NCI-H2171 treated with DMSO at 0.1 percent for 48 hours (cell line): ENCODE data around the gene P2RX7.
A peak's percentile ranks its signal among the peaks of the same experiment; 100 is the strongest.
"Not testable (repeated sequence)": the region's sequence is repeated elsewhere in the genome, so short reads cannot be mapped to it uniquely, and the experiment has no call there.

Experiments
- DNase-seq: peaks from one replicate; lab custom pipeline; 2025; lab: John Stamatoyannopoulos, UW

The P2RX7 gene

DNA sequence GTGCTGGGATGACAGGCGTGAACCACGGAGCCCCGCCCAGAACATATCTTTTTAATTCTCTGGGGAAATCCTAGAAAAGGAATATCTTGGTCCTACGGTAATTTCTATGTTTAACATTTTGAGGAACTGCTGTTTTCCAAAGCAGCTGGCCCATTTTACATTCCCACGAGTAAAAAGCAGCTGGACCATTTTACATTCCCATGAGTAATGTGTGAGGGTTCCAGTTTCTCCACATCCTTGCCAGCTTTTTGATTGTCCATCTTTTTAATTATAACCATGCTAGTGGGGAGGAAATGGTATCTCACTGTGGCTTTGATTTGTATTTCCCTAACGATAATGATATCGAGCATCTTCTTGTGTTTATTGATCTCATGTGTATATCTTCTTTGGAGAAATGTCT, 72.8 kb downstream of the P2RX7 start:
- no peak for DNase-seq

DNA sequence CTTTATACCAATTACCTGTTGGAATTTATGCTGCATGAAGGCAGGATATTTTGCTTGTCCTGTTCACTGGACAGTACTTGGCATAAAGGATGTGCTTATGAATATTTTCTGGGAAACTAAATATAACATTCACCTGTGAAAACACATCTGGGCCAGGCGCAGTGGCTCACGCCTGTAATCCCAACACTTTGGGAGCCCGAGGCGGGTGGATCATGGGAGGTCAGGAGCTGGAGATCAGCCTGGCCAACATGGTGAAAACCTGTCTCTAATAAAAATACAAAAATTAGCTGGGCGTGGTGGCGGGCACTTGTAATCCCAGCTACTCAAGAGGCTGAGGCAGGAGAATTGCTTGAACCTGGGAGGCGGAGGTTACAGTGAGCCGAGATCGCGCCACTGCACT, 75.9 kb downstream of the P2RX7 start:
- not testable (repeated sequence) for DNase-seq

DNA sequence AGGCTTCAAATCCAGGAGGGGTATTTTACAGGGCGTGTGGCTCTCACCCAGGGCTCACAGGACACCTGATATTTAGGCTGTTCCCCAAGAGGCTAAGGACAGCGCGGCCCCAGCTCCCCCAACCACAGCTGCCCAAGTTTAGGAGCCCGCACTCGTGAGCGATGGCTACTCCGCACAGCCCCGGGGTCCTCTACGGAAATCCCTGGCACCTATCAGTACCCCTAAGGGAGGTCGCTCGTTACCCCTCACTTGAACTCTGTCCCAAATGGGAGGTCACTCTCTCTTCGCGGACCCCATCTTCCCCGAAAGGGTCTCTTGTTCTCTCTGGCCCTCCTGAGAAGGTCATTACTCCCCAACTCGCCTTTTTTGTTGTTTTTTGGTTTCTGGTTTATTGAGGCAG, 76.5 kb downstream of the P2RX7 start:
- no peak for DNase-seq

DNA sequence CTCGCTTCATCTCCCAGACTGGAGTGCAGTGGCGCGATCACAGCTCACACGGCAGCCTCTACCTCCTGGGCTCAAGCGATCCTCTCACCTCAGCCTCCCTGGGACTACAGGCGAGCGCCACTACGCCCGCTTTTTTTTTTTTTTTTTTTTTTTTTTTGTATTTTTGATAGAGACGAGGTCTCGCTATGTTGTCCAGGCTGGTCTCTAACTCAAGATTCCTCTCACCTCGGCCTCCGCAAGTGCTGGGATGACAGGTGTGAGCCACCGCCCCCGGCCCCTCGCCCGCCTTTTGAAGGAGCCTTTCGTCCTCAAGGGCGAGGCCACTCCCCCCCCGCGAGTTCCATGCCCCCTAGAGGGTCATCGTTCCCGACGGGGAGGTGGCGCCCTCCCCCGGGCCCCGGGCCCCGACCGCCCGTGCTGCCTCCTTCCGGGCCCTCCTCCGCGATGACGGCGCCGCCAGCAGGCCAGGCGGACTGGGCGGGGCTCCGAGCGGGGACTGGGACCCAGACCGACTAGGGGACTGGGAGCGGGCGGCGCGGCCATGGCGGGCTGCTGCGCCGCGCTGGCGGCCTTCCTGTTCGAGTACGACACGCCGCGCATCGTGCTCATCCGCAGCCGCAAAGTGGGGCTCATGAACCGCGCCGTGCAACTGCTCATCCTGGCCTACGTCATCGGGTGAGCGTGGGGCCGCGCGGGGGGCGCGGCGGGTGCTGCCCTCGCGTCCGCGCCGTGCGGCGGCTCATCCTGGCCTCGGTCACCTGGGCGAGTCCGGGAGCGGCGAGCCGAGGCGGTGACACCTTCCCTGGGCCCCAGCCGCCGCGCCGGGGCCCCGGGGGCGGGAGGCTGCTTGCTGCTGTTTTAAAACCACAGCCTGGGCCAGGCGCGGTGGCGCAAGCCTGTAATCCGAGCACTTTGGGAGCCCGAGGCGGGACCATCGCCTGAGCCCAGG, 77.2 kb downstream of the P2RX7 start, which contains the start of gene P2RX4:
P2RX4 (plus strand) TSS at position 506 of the 949 bp plus-strand sequence; CDS start at position 542, 36 bp downstream.
- peak; percentile 82 for DNase-seq

DNA sequence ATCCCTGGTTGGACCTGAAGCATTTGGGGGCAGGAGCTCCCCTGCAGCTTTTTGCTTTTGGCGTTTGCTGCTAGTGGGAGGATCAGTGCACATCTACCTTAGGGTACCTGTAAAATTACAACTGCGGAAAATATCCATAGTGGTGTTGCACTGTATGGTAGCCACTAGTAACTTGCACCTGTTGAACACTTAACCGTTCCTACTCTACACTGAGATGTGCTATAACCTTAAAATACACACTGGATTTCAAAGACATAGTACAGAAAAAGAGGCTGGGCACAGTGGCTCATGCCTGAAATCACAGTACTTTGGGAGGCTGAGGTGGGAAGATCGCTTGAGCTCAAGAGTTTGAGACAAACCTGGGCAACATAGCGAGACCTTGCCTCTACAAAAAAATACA, 80.2 kb downstream of the P2RX7 start:
- no peak for DNase-seq

DNA sequence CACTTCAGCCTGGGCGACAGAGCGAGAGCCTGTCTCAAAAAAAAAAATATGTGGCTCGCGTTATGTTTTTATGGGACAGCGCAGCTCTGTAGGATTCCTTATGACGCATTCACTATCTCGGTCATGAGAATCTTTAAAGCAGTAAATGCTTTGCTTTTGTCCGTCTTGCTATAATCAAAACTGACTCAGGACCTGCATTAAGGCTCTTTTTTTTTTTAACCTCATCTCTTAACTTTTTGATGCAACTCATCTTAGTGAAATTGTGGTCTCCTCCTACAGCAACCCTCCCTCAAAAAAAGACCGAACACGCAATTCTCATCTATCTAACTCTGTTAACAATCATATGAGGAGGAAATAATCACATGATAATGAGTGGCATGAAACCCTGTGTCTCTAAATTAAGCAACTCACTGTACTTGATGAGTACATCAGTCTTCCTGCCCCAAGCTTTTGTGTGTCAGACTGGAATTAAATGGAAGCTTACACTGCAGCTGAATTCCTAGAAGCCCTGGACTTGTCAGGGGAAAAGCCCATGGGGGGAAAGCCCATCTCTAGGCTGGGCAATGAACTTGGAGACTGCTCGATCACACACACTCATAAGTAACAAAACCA, 81.6 kb downstream of the P2RX7 start:
- DNase-seq, result no peak

DNA sequence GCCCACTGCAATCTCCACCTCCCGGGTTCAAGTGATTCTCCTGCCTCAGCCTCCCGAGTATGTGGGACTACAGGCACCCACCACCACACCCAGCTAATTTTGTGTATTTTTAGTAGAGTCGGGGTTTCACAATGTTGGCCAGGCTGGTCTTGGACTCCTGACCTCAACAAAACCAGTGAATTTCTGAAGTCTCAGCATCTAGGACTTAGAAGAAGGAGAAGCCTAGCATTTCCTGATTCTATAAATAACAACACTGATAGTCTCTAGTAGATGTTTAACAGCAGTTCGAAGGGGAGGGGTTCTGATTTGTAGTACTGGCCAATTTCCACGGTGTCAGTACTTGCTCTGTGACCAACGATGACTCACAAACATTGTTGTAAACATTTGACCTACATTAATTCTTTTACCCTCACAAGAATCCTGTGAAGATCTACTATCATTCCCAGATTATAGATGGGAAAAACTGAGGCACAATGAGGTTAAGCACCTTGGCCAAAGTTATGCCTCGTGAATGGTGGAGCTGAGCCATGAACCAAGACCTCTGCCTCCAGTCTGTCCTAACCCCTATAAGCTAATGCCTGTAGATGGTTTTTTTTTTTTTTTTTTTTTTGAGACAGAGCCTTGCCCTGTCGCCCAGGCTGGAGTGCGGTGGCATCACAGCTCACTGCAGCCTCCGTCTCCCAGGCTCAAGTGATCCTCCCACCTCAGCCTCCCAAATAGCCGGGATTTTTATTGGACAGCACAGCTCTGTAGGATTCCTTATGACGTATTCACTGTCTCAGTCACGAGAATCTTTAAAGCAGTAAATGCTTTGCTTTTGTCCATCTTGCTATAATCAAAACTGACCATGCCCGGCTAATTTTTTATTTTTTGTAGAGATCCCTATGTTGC, 82.4 kb downstream of the P2RX7 start:
- DNase-seq, result no peak

DNA sequence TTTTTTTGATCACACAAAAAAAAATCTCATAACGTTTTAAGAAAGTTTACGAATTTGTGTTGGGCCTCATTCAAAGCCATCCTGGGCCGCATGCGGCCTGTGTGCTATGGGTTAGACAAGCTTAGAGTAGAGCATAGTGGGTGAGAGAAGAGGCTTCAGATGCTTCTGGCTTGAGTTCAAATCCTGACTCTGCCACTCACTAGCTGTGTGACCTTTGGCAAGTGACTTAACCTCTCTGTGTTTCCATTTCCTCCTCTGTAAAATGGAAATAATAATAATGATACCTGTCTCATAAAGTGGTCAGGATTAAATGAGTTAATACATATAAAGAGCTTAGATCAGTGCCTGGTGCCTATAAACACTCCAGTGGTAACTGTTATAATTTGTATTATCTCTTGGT, 83.4 kb downstream of the P2RX7 start:
- no peak for DNase-seq

DNA sequence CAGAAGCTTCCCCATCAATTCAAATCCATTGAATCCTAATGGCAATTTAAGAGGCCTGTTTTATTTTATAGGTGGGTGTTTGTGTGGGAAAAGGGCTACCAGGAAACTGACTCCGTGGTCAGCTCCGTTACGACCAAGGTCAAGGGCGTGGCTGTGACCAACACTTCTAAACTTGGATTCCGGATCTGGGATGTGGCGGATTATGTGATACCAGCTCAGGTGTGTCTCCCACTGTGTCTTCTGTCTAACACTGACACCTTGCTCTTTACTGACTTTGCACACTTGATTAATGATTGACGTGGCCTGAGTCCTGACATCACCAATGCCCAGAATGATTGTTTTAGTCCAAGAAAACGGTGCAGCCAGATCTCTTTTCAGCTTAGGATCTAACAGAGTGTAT, 84.4 kb downstream of the P2RX7 start:
- no peak for DNase-seq

DNA sequence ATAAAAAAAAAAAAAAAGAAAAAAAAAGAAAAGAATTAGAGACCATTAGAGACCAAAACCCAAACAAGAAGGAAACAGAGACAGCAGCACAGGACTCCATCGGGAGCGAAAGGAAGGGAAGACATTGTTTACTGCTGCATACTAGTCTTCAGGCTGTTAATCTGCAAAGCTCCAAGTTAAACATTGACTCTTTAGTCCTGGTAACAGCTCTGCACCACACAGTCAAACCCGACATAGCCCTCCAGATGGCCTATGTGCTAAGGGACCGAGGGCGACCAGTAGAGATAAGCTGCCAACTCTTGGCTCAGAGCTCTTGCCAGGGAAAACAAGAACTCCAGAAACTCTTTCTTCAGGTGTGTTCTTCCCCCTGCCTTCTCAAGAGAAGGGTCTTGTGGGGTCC, 85.1 kb downstream of the P2RX7 start:
- DNase-seq, result no peak

DNA sequence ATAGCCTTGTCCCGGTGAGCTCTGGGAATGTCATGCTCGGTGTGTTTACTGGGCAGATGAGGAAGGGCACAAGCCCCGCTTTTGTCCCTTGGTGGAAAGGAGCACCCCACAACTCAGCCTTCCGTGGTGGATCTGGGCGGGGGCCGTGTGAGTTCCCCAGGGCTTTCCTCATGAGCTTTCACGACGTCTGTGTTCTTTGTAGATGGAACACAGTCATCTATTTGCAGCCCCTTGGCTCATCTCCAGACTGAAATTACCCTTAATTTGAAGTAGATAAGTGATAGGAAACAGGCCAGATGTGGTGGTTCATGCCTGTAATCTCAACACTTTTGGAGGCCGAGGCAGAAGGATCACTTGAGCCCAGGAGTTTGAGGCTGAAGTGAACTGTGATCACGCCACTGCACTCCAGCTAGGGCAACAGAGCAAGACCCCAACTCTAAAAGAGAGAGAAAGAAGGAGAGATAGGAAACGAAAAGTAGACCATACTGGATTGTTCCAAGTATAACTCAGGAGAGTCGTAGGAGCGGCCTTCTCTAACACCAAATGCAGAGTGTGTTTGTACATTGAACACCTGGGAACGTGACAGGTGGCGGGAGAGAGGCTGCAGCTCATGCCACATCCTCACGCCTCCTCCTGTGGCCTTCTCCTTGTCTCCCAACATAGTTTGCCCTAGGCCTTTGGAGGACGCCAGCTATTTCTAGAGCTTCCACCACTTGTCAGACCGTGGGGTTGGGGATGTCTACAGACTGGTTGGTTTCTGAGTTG, 86.1 kb downstream of the P2RX7 start:
- DNase-seq, result no peak

DNA sequence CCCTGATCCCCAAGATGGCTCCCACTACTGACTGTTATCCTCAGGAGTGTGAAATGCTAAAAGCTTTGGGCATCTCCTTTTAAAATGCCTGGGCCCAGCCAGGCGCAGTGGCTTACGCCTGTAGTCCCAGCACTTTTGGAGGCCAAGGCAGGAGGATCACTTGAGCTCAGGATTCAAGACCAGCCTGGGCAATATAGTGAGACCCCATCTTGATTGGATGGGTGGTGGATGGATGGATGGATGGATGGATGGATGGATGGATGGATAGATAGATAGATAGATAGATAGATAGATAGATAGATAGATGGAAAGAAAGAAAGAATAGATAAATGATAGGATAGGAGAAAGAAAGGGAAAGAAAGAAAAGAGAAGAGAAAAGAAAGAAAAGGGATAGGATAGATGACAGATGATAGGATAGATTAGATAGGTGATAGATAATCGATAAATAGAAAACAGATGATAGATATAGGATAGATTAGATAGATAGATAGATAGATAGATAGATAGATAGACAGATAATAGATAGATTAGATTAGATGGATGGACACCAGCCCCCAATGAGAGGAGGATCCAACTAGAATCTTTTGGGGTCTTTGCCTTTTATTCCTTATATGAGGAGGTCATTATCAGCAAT, 86.8 kb downstream of the P2RX7 start:
- no peak for DNase-seq

DNA sequence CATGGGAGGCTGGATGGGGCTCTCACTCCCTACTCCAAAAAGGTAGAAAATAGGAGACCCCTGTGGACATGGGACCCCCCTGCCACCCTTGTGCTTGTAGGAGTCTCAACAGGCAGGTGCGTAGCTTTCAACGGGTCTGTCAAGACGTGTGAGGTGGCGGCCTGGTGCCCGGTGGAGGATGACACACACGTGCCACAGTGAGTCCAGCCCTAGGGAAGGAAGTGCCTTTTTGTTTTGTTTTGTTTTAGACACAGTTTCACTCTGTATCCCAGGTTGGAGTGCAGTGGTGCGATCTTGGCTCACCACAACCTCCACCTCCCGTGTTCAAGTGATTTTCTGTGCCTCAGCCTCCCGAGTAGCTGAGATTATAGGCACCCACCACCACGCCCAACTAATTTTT, 90.2 kb downstream of the P2RX7 start:
- DNase-seq, result no peak

DNA sequence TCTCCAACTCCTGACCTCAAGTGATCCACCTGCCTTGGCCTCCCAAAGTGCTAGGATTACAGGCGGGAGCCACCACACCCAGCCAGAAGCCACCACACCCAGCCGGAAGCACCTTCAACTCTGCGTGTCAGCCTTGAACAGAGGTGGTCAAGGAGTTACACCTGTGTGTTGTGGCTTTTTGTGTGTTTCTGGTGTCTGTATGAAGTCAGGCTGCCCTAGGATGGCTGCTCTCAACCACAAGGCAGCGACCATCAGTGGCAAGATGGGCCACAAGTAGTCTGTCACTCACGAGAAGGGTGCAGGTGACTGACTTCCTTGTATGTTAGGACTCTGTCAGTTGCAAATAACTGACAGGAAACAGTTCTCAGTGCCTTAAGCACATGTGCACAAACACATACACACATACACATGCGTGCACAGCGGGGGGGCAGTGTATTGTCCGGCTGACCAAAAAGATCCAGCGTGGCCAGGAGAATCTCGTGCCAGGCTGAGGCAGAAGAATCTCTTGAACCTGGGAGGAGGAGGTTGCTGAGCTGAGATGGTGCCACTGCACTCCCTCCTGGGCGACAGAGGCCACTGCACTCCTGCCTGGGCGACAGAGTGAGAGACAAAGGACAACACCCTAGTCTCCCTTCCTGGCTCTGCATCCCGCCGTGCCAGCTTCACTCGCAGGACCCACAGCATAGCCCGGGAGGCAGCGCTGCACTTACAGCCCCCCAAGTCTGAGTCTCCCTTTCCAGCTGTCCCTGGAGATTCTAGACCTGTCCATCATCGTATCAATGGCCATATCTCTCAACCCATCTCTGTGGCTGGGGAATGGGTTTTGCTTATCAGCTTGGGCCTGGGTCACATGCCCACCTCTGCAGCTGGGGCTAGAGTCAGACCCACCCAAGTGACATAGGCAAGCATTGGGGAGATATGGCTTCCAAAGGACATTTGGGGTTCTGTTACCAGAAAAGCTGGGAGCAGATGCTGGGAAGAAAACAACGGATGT, 90.9 kb downstream of the P2RX7 start:
- DNase-seq, result no peak

DNA sequence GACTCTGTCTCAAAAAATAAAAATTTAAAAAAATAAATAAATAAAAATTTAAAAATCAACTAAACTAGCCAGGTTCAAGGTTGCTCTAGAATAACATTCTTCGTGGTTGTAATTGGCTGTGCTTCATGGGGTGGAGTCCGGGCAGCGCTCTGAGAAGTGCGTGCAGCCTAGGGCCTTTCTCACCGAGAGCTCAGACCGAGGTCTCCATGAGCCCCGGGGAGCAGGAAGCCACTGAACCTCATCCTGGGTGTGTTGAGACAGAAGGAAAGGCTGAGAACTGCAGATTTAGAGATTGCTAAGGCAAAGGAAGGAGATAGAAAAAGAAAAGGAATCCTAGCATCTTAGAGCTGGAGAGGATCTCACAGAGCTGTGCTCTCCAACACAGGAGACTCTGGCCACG, 91.9 kb downstream of the P2RX7 start:
- no peak for DNase-seq

DNA sequence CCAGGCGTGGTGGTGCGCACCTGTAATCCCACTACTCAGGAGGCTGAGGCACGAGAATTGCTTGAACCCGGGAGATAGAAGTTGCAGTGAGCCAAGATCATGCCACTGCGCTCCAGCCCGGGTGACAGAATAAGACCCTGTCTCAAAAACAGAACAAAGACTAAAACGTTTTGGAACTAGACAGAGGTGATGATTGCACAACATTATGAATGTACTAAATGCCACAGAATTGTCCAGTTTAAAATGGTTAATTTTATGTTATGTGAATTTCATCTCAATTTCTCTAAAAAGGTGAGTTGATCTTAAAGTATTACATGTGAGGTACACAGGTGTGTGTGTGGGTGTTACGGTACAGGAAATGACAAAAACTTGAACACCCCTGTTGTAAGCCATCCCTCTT, 93.7 kb downstream of the P2RX7 start:
- no peak for DNase-seq

DNA sequence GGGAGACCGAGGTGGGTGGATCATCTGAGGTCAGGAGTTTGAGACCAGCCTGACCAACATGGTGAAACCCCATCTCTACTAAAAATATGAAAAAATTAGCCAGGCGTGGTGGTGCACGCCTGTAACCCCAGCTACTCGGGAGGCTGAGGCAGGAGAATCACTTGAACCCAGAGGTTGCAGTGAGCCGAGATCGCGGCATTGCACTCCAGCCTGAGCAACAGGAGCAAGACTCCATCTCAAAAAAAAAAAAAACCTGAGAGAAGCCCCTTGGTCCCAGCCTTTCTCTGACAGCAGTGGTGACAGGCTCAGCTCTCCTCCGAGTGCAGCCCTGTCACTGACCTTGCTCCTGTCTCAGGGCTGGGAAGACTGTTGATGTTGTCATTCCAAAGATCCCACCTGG, 94.2 kb downstream of the P2RX7 start:
- not testable (repeated sequence) for DNase-seq

DNA sequence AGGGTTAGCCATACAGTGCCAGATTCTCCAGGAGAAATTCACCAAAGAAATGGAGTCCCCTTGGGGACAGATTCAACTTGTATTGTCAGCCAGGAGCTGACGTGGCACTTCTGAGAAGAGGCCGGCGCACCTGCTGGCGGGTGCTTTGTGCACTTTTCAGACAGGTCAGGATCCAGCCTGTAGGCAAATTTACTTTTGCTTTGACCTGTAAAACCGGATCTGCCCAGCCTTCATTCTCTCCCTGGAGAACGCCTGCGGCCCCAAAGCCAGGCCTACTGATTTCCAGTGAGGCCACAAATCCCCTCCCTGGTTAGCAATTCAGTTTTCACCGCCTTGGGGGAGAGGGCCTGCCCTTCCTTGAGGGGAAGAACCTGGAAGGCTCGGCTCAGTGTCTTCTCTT, 94.6 kb downstream of the P2RX7 start:
- no peak for DNase-seq

DNA sequence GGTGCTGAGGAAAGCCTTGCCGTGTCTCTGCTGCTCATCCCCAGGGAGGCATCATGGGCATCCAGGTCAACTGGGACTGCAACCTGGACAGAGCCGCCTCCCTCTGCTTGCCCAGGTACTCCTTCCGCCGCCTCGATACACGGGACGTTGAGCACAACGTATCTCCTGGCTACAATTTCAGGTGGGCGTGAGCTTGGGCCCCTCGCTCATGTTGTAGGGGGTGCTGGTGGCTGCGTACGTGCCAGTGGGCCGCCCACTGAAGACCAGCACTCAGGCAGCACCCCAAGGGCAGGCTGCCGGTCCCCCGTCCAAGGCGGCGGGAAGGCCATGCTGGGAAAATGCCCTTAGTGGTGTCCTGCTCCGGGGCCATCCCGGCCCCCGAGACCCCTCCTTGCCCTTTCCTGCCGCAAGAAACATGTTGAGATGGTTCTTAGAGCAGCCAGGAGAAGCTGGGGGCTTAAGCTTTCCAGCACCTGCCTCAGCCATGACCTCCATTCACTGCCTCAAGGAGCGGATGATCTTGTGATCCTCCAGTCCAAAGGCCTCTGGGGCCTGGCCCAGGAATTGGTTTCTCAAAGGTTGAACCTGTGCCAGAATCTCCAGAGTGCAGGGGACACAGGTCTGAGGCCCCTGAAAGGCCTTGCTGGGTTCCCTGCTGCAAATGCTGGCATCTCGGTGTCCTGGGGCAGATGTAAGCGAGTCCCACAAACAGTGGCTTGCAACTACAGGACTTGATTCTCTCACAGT, 96.4 kb downstream of the P2RX7 start:
- no peak for DNase-seq
